ENCODE measurements around the gene SLA2. TPM values are rescaled to one million over a fixed set of nuclear protein-coding genes. Genes with fewer than 3 reads are reported as not detected.

Gene SLA2
- total and polyA plus RNA-seq, 2 of the 4 experiments (the other 2 are of a cell fraction), result 0.03 TPM; not detected in 1

- no peak overlapping the region for H3K4me2 ChIP-seq (ENCODE audit: low read depth, low read length)
- no peak overlapping the region for H3K9ac ChIP-seq (ENCODE audit: low read depth, low read length)
- no peaks in the 10 kb centered on the region for H3K79me1 ChIP-seq (ENCODE audit: low read depth in 1 of 2, low read length in 2 of 2)
- H2AFZ ChIP-seq (replicated peaks; ENCODE audit: low read length, poor library complexity), result no peak overlapping the region
- H3K4ac ChIP-seq (ENCODE audit: low read depth, low read length), result no peak overlapping the region
- no peak overlapping the region for H3K18ac ChIP-seq (ENCODE audit: low read depth, low read length)
- no peak overlapping the region for H3K14ac ChIP-seq (replicated peaks; ENCODE audit: low read depth, low read length)
- CTCF ChIA-PET, result no interaction called here
- ATAC-seq (ENCODE audit: low read depth) (no peak), DNase-seq (no peak)
- WGBS, 2 experiments (ENCODE audit: extremely low coverage in 2 of 2, insufficient read length in 1 of 2), result 99% methylated on average over 8 of the region's 8 CpGs; no CpG with 5 or more reads in 1 of the 2 experiments
- H3K9me1 ChIP-seq (ENCODE audit: insufficient read depth, low read length), result no peaks in the 10 kb centered on the region
- no peak overlapping the region for H3K56ac ChIP-seq (ENCODE audit: extremely low read depth, insufficient read depth, low read length)
- POLR2A ChIA-PET (ENCODE audit: unreplicated experiment), result no interaction called here
- H2BK5ac ChIP-seq (ENCODE audit: low read depth, low read length, poor library complexity, severe bottlenecking), result no peak overlapping the region
- peaks cover 10% of the 10 kb centered on the region; the same call in 1 of the 2 replicates for H3K36me3 ChIP-seq (ENCODE audit: control insufficient read depth, insufficient read depth, low read length)
- no peak overlapping the region for H3K4me3 ChIP-seq (ENCODE audit: insufficient read depth, low read depth, low read length)
- H2AK9ac ChIP-seq (replicated peaks; ENCODE audit: low read depth, low read length, poor library complexity), result no peak overlapping the region
- no peak overlapping the region for H2BK120ac ChIP-seq (ENCODE audit: low read depth, low read length)
- in situ Hi-C loops (cut with MboI; ENCODE audit: low sequenced_read_pairs) (no loop called here), dilution Hi-C loops (cut with HindIII; ENCODE audit: low sequenced_read_pairs, unreplicated experiment) (no loop called here), intact Hi-C loops (cut with micrococcal nuclease) (no loop called here)
- H3K9me3 ChIP-seq (ENCODE audit: control insufficient read depth, insufficient read depth, low read length), result no peaks in the 10 kb centered on the region
- H2BK15ac ChIP-seq (ENCODE audit: low read depth, low read length), result no peak overlapping the region
- TF ChIP-seq CHD1 (IDR thresholded peaks at IDR 0.05; ENCODE audit: low read depth, low read length), result no peak
- BruUV-seq (replicated peaks), result no TSS peak
- no peaks in the 10 kb centered on the region for H3K27me3 ChIP-seq (ENCODE audit: control insufficient read depth, insufficient read depth, low read length)
- no peak overlapping the region for H4K8ac ChIP-seq (ENCODE audit: low read depth in 2 of 2, low read length in 2 of 2)
- no peak overlapping the region for H4K91ac ChIP-seq (ENCODE audit: insufficient read depth, low read depth, low read length)
- no peaks in the 10 kb centered on the region for H4K20me1 ChIP-seq (ENCODE audit: insufficient read depth, low read length)
- H2BK20ac ChIP-seq (ENCODE audit: low read depth, low read length), result no peak overlapping the region
- H3K23ac ChIP-seq (ENCODE audit: low read depth, low read length), result no peak overlapping the region
- H2AK5ac ChIP-seq (ENCODE audit: low read depth, low read length), result no peak overlapping the region
- H3K4me1 ChIP-seq (ENCODE audit: control insufficient read depth, insufficient read depth, low read length), result no peaks in the 10 kb centered on the region
- H4K5ac ChIP-seq (ENCODE audit: low read depth, low read length), result no peak overlapping the region
- no peak overlapping the region for H3K27ac ChIP-seq (ENCODE audit: insufficient read depth, low read length)
Observed at GRCh38 chr20:36654506-36654905, 8.5 kb upstream of the SLA2 start.

Data from IMR-90 (cell line).